ENCODE data around the gene TFF2.

Gene TFF2

GRCh38 chr21:42317826-42318746 is 32.7 kb downstream of the TFF2 start:
- DNase-seq, result no peak

GRCh38 chr21:42317341-42317741 is 33.5 kb downstream of the TFF2 start:
- no peak for DNase-seq

GRCh38 chr21:42316891-42317290 is 33.9 kb downstream of the TFF2 start:
- no peak for DNase-seq

GRCh38 chr21:42315296-42315891 is 35.4 kb downstream of the TFF2 start, which contains the start of gene TFF3:
TSS of gene TFF3 (minus strand) at chr21:42315409. CDS start at chr21:42315374, 35 bp downstream.
- no peak for DNase-seq

- DNase-seq, result no peak
Observed at GRCh38 chr21:42314616-42315295, 36.0 kb downstream of the TFF2 start.

GRCh38 chr21:42313501-42313969 is 37.3 kb downstream of the TFF2 start:
- DNase-seq, result no peak

- no peak for DNase-seq
Observed at GRCh38 chr21:42312626-42313104, 38.1 kb downstream of the TFF2 start.

GRCh38 chr21:42311816-42312625 is 38.8 kb downstream of the TFF2 start:
- DNase-seq, result no peak

GRCh38 chr21:42311160-42311559 is 39.6 kb downstream of the TFF2 start:
- DNase-seq, result no peak

- DNase-seq, result no peak
Observed at GRCh38 chr21:42310411-42311001, 40.3 kb downstream of the TFF2 start.

- DNase-seq, result peak; percentile 79
Observed at GRCh38 chr21:42309753-42310213, 41.0 kb downstream of the TFF2 start.

GRCh38 chr21:42308914-42309752 is 41.7 kb downstream of the TFF2 start:
- DNase-seq, result no peak

GRCh38 chr21:42308161-42308913 is 42.5 kb downstream of the TFF2 start:
- DNase-seq, result no peak

GRCh38 chr21:42307106-42307505 is 43.7 kb downstream of the TFF2 start:
- no peak for DNase-seq

- no peak for DNase-seq
Observed at GRCh38 chr21:42306366-42307035, 44.3 kb downstream of the TFF2 start.

- DNase-seq, result no peak
Observed at GRCh38 chr21:42305707-42306147, 45.1 kb downstream of the TFF2 start.

- no peak for DNase-seq
Observed at GRCh38 chr21:42304556-42305454, 46.0 kb downstream of the TFF2 start.

GRCh38 chr21:42303443-42303842 is 47.4 kb downstream of the TFF2 start:
- no peak for DNase-seq

Measured in stimulated activated CD4-positive, alpha-beta T cell treated with anti-CD3 and anti-CD28 coated beads, Interleukin-15, amount 100 ng/mL, for 24 hours (primary cell).